SK-N-SH (cell line): ENCODE results near the gene UBC. TPM values are rescaled to one million over a fixed set of nuclear protein-coding genes. Genes with fewer than 3 reads are reported as not detected.
A peak's percentile ranks its signal among the peaks of the same experiment; 100 is the strongest.
"Not testable (repeated sequence)": the region's sequence is repeated elsewhere in the genome, so short reads cannot be mapped to it uniquely, and the experiment has no call there.

Experiments used
- CTCF ChIA-PET: fragments of 300-600, 350-600 bp; formaldehyde crosslinking; extraction: SDS; loops from one replicate; lab custom pipeline; 2021; lab: Yijun Ruan, JAX
- POLR2A ChIA-PET: fragments of 350-600 bp; sonication (Branson Sonifier 250); formaldehyde crosslinking; extraction: SDS; loops from one replicate; lab custom pipeline; 2020; ENCODE audit warnings: antibody characterized with exemption, inconsistent platforms; lab: Yijun Ruan, JAX
- DNase-seq: peaks from one replicate; pipeline ENCODE4 v3.0.0; 2012
- H2AFZ ChIP-seq: fragments of 200-600 bp; sonication (generic); 2 replicates; pipeline ENCODE4 v1.8.1; 2016; ENCODE audit warnings: antibody characterized with exemption, mild to moderate bottlenecking, low read depth
- H3F3A ChIP-seq: fragments of 200-600 bp; sonication (generic); replicated peaks from 2 replicates; pipeline ENCODE3; 2016; ENCODE audit warnings: antibody characterized with exemption, mild to moderate bottlenecking; ENCODE audit not compliant: insufficient read depth
- H3K27ac ChIP-seq, 2 experiments: fragments of 200-500 bp in 1 of 2; fragments of 200-600 bp in 1 of 2; sonication (Bioruptor generic) in 1 of 2; sonication (generic), shearing (Covaris generic) in 1 of 2; 2 replicates each; pipeline versions ENCODE4 v1.5.1 to v1.6.1; 2014 to 2016; ENCODE audit warnings: low read depth in 2 of 2, inconsistent platforms in 1 of 2, low read length in 1 of 2, mild to moderate bottlenecking in 1 of 2, mixed read lengths in 1 of 2
- H3K27me3 ChIP-seq: fragments of 200-600 bp; sonication (generic), shearing (Covaris generic); 2 replicates; pipeline ENCODE4 v1.6.1; 2016; ENCODE audit warnings: mixed run types; ENCODE audit not compliant: insufficient read depth
- H3K36me3 ChIP-seq, 2 experiments: fragments of 200-500 bp in 1 of 2; fragments of 200-600 bp in 1 of 2; sonication (Bioruptor generic) in 1 of 2; sonication (generic) in 1 of 2; replicated peaks in 1 of 2; 2 replicates each; pipeline versions ENCODE3 to v1.5.1; 2014 to 2016; ENCODE audit warnings: low read length in 1 of 2, mild to moderate bottlenecking in 1 of 2; ENCODE audit not compliant: insufficient read depth in 2 of 2, control insufficient read depth in 1 of 2
- H3K4me1 ChIP-seq, 2 experiments: fragments of 200-500 bp in 1 of 2; fragments of 200-600 bp in 1 of 2; sonication (Bioruptor generic) in 1 of 2; sonication (generic), shearing (Covaris generic) in 1 of 2; 2 replicates each; pipeline versions ENCODE4 v1.5.1 to v1.6.1; 2014 to 2016; ENCODE audit warnings: low read depth in 1 of 2, low read length in 1 of 2, mixed run types in 1 of 2; ENCODE audit not compliant: insufficient read depth in 2 of 2, control insufficient read depth in 1 of 2
- H3K4me2 ChIP-seq: fragments of 200-600 bp; sonication (generic), shearing (Covaris generic); 2 replicates; pipeline ENCODE4 v1.6.1; 2017; ENCODE audit warnings: mixed run types
- H3K4me3 ChIP-seq, 2 experiments: fragments of 200-500 bp in 1 of 2; fragments of 200-600 bp in 1 of 2; sonication (Bioruptor generic) in 1 of 2; sonication (generic), shearing (Covaris generic) in 1 of 2; 2 replicates each; pipeline versions ENCODE4 v1.5.1 to v1.8.1; 2014 to 2016; ENCODE audit warnings: low read depth in 2 of 2, inconsistent platforms in 1 of 2, low read length in 1 of 2, mild to moderate bottlenecking in 1 of 2, mixed read lengths in 1 of 2, moderate library complexity in 1 of 2
- H3K79me2 ChIP-seq: fragments of 200-600 bp; sonication (generic); 2 replicates; pipeline ENCODE4 v1.8.1; 2017; ENCODE audit warnings: mild to moderate bottlenecking; ENCODE audit not compliant: insufficient read depth
- H3K9ac ChIP-seq: fragments of 200-600 bp; sonication (generic); 2 replicates; pipeline ENCODE4 v1.6.1; 2017; ENCODE audit warnings: mixed run types
- H3K9me2 ChIP-seq: fragments of 200-600 bp; sonication (generic); 2 replicates; pipeline ENCODE4 v1.6.1; 2017; ENCODE audit warnings: mixed run types
- H3K9me3 ChIP-seq: fragments of 200-600 bp; sonication (generic); 2 replicates; pipeline ENCODE4 v1.6.1; 2017; ENCODE audit warnings: mixed run types, mild to moderate bottlenecking, moderate library complexity
- H4K20me1 ChIP-seq: fragments of 200-600 bp; sonication (generic); 2 replicates; pipeline ENCODE4 v1.6.1; 2017; ENCODE audit warnings: mild to moderate bottlenecking, mixed run types; ENCODE audit not compliant: insufficient read depth
- JUND ChIP-seq: IDR thresholded peaks from 2 replicates; pipeline ENCODE4 v1.4.0; 2012
- MEF2A ChIP-seq: IDR thresholded peaks from 2 replicates; pipeline ENCODE4 v1.4.0; 2012; ENCODE audit warnings: low read depth, borderline replicate concordance
- MXI1 ChIP-seq: IDR thresholded peaks from 2 replicates; pipeline ENCODE4 v1.6.1; 2012; ENCODE audit warnings: mild to moderate bottlenecking, low read depth, low read length, improper control_type of control experiment
- PBX3 ChIP-seq: IDR thresholded peaks from 2 replicates; pipeline ENCODE4; 2012
- RXRA ChIP-seq: IDR thresholded peaks from 2 replicates; pipeline ENCODE4 v1.4.0; 2012; ENCODE audit warnings: low read depth, mild to moderate bottlenecking, borderline replicate concordance
- TCF12 ChIP-seq: IDR thresholded peaks from 2 replicates; pipeline ENCODE4 v1.4.0; 2012
- ZBTB33 ChIP-seq: IDR thresholded peaks from 2 replicates; pipeline ENCODE4 v1.4.0; 2012; ENCODE audit warnings: low read depth, borderline replicate concordance
- WGBS: methylation state at CpG from one replicate; pipeline ENCODE4 v1.1.6; 2017; ENCODE audit warnings: low lambda C conversion rate; 5-methylcytosine and 5-hydroxymethylcytosine counted together
- polyA plus RNA-seq, 3 experiments: library from polyadenylated mRNA; depleted of rRNA; stranded (reverse); fragments of >200 nt; gene quantifications; 2 replicates each; pipeline ENCODE4 v1.2.3, GENCODE V29; 2012

The UBC gene
- polyA plus RNA-seq, 1 of the 3 experiments (the other 2 are of a cell fraction): 1,327 TPM

- TF ChIP-seq ZBTB33 (no peak), JUND (no peak)
- TF ChIP-seq, all 33 proteins: peak for 0
These were observed 11.5 kb downstream of the UBC start (continued) for GRCh38 chr12:124902916-124903315.

- TF ChIP-seq MEF2A (0 out of 2 replicates have a peak, but pooled peaks have one; percentile 37), MXI1 (no peak), RXRA (no peak), PBX3 (no peak; the same call in 1 of the 2 replicates), TCF12 (no peak)
- H3K36me3 ChIP-seq: no peaks in the 10 kb centered on the region
- no peak overlapping the region for H3K27ac ChIP-seq
- H3K9ac ChIP-seq: no peak overlapping the region
- H3K4me2 ChIP-seq: no peak overlapping the region; the same call in 1 of the 2 replicates
- H3K79me2 ChIP-seq: no peaks in the 10 kb centered on the region
- POLR2A ChIA-PET: interaction anchor here (0.6 to 1.8 kb wide), 2 partner anchors 9 to 239 kb away, joined by 3 to 5 read pairs; no protein-coding TSS in a partner anchor
- 37% methylated on average over 3 of the region's 3 CpGs for WGBS
- H3F3A ChIP-seq: no peaks in the 10 kb centered on the region
- no peak overlapping the region for H3K4me3 ChIP-seq
- H3K9me3 ChIP-seq: no peaks in the 10 kb centered on the region
- H3K4me1 ChIP-seq: peaks cover 5 to 12% of the 10 kb centered on the region in 2 experiments; a peak in 2 of 4 replicates
- H3K27me3 ChIP-seq: no peaks in the 10 kb centered on the region
- no peaks in the 10 kb centered on the region for H4K20me1 ChIP-seq
- no peak for DNase-seq
- no peak overlapping the region for H2AFZ ChIP-seq
- H3K9me2 ChIP-seq: no peaks in the 10 kb centered on the region
- CTCF ChIA-PET: interaction anchor here (1.3 to 2.1 kb wide), 3 partner anchors 39 to 133 kb away, joined by 4 to 9 read pairs (median 4); no protein-coding TSS in a partner anchor
These were observed 13.4 kb downstream of the UBC start for GRCh38 chr12:124901003-124901402.

- not testable (repeated sequence) for H3K36me3 ChIP-seq, H2AFZ ChIP-seq, H3K79me2 ChIP-seq, H3K9me3 ChIP-seq, H3K27me3 ChIP-seq, DNase-seq, H3F3A ChIP-seq, H4K20me1 ChIP-seq, H3K9ac ChIP-seq, H3K27ac ChIP-seq, H3K4me3 ChIP-seq, H3K4me2 ChIP-seq, H3K9me2 ChIP-seq
- ChIA-PET POLR2A (interaction anchor here (1.8 kb wide), 1 partner anchor 10 kb away, joined by 5 read pairs; no protein-coding TSS in a partner anchor), CTCF (interaction anchor here (1.1 to 2.1 kb wide), 4 partner anchors 10 to 133 kb away, joined by 3 to 9 read pairs (median 4); no protein-coding TSS in a partner anchor)
- 82% methylated on average over 8 of the region's 8 CpGs for WGBS
- peaks cover 5 to 12% of the 10 kb centered on the region in 2 experiments; a peak in 2 of 4 replicates for H3K4me1 ChIP-seq
These were observed 14.1 kb downstream of the UBC start for GRCh38 chr12:124900345-124900795.
